ENCODE results near the gene AKAP12.

GRCh38 chr6:151228788-151229400 lies 10.9 kb upstream of the AKAP12 start:
- TF ChIP-seq POLR2A (IDR thresholded peaks at IDR 0.05) (no peak), CTCF (IDR thresholded peaks at IDR 0.05) (no peak), POLR2AphosphoS5 (IDR thresholded peaks at IDR 0.05; ENCODE audit: insufficient read depth in 1 of 2, low read depth in 1 of 2) (no peak)

Measured in vagina (tissue), 2 donors.